CD4-positive, alpha-beta T cell treated with Interleukin-12 subunit alpha and Interleukin-12 subunit beta, for 1 hour (primary cell): ENCODE results near the gene PPP2R5C.

Source experiments
- DNase-seq: peaks from one replicate; pipeline ENCODE4 v3.0.0-alpha.2; 2020

PPP2R5C gene

DNA sequence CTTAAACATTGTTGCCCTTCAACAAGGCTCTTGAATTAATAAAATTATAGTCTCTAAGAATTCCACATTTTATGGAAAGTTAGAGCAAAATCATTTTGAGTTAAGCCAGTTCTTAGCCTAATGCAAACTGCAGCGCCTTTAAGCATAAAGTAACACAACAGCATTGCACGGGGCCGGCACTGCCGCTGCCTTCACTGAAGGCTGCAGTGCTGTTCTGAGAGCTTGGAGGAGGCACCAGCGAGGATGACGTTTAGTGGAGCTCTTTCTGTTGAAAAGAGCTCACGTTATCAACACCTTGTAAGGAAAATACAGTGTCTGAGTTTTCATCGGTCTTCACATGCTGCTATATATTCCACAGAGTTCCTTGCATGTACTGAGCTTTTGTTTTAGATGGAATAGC is 164.6 kb downstream of the PPP2R5C start:
- no peak for DNase-seq

DNA sequence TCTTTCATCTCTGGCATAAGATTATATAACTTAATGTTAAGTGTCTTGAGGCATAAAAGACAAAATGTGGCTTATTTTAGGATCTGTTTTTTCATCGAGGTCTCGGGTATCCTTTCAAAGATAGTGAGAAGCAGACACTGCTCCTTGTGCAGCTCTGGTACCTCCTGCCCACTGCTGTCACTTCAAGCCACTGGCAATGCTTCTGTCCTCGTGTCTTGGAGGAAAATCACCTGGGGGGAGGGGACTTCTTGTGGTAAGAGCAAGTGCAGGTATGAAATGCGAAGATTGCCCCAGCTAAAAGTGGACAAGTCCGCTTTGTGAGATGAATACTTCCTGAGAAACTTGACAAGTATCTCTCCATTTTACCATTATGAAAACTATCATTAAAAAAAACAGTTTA is 165.1 kb downstream of the PPP2R5C start:
- DNase-seq, result no peak

DNA sequence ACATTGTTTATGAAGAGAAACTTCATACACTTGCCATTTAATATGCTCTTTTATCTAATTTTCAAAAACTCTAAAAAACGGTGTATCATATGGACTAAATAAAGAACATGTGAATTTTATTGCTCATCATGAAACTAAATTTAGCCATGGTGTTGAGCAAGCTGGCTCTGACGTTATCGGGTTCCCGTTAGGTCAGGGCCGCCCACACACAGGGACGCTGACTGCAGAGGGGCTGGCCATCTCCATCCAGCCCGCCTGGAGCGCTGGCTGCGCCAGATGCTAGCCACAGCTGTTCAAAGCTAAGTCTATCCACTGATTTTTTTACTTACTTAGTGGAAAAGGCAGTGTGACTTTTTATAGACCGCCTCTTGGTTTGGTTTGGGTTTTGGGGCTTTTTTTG is 166.3 kb downstream of the PPP2R5C start:
- DNase-seq, result no peak

DNA sequence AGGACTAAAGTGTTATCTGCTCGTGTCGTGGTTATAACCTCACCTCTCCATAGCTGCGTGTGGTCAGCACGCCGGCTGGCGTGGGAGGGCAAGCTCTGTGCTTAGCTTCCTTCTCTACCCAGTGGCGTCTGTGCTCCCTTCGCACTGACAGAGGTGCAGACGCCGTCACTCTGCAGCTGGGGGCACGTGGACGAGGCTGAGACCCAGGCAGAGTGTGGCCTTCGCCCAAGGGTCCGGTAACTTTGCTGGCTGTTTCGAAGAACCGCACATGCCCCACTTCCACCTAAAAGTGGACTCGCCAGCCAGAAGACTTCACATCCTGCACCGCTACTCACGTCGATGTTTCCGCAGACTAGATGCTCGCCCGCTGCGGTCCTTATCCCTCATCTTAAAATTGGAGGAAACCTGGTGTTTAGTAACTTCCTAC is 166.9 kb downstream of the PPP2R5C start:
- DNase-seq, result no peak

DNA sequence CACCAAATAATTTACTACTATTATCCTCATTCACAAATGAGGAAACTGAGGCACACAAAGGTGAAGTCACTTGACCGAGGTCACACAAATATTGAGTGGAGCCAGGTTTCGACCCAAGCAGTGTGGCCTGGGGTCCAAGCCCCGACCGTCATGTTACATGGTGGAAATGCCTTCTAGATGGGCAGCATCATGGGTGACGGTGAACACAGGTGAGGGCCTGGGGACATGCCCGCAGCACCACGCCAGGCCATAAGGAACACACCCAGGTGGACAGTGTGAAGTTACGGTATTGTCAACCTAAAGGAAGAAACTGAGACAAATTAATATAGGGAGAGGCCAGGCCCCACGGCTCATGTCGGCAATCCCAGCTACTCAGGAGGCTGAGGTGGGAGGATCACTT is 167.6 kb downstream of the PPP2R5C start:
- no peak for DNase-seq

DNA sequence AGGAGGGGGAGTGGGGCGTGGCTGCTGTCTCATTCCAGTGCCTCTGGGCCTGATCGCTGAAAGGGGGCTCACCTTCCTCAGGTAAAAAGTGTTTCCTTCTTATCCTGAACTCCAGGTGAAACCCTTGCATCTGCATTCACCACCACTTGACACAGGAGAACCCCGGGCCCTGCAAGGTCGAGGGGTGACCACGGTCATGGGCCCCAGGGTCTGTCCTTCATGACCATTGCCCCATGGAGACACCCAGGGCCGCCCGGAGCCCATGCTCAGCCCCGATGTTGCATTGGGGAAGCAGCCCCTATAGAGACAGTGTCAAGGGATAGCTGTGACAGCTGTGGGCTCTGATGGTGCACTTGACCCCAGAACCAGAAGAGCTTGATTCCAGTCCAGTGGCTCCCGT is 168.4 kb downstream of the PPP2R5C start:
- DNase-seq, result no peak

DNA sequence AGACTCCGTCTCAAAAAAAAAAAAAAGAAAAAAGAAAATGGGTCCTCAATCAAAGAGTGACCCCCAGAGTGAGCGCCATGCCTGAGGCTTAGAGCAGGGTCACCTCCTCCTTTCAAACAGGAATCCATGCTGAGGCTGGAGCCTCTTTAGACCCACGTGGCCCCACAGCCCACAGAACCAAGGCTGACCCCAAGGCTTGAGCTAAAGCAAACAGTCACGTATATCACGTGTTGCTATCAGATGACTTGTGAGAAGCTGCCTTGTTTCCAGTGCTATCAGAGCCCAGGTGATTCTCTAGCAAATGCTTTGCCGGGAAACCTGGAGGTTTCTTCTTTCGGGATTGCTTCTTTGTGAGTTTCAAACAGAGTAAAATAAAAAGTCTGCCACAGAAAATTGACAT is 171.2 kb downstream of the PPP2R5C start:
- no peak for DNase-seq

DNA sequence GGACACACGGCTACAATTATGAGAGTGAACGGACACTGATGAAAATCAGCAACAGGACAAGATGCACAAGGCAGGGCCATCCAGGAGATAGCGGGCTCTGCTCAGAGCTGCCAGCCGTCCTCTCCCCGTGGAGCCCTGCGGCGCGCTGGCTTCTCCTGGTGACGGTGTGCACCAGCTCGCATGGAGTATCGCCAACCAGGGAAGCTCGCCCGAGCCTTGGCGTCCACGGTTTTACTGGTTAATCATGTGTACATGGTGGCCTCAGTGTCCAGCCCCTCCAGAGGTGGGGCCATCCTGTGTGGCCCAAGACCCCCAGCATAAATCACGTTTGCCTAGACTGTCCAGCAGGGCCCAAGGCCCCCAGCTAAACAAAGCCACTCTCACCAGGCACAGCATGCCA is 171.7 kb downstream of the PPP2R5C start:
- no peak for DNase-seq

DNA sequence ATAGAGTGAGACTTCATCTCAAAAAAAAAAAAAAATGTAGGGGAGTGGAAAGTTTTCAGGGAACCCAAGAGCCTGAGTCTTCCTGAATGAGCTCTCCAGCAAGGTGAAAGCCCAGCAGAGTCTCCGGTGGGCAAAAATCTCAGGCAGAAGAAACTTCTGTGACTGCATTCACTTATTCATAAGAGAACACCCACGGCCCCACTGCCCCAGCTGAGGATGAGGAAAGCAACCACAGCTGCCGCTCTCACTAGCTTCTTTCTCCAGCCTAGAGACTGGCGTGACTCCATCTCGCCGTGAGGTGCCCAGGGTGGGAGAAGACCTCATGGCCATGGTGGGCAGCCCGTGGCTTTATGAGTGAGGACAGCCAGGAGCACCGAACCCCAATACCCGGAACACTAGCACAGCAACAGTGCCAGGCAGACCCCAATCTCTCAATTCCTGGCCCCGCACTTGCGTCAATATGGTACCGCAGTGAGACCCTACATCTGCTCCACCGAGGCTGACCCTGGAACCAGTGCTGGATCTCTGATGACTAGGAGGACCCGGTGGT is 173.2 kb downstream of the PPP2R5C start:
- no peak for DNase-seq

DNA sequence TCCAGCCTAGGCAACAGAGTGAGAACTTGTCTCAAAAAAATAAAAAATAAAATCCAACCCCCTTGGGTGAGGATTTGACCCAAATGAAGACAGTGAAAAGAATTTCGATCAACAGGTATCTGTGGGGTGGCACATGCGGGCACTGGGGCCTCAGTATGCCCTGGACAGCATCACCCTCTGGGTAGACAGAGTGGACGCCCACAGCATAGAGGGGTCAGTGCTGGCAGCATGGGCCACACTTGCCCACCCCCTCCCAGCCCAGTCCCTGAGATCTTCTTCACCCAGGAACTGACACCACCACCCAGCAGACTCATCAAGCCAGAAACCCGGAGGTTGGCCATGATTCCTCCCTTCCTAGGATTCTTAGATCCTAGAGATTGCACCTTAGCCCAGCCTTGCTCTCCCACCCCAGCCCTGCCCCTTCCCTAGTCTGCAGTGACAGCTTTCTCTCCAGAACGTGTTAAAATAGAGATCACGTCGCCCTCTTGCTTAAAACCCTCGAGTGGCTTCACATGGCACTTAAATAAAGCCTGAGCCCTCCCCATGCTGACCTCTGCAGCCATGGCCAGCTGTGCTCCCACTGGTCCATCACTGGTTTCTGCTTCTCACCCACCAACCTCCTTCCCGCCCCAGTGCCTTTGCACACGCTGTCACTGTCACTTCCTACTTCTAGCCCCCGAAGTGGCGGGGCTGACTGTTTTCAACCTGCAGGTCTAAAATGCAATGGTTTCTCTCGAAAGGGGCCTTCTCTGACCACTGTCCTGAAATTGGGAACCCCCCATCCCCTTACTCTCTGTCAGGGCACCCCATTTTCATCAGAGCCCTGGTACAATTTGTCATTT is 176.6 kb downstream of the PPP2R5C start:
- DNase-seq, result no peak

DNA sequence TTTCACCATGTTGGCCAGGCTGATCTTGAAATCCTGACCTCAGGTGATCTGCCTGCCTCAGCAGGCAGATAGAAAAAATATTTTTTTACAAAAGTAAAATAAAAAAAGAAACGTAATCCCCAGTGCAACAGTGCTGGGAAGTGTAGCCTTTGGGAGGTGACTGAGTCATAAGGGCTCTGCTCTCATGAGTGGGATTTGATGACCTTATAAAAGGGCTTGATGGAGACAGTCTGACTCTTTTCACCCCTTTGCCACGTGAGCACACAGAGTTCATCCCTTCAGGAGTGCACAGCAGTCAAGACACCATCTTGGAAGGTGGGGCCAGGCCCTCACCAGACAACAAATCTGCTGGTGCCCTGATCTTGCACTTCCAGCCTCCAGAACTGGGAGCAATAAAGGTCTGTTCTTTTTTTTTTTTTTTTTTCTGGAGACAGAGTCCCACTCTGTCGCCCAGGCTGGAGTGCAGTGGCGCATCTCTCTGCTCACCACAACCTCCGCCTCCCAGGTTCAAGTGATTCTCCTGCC is 178.2 kb downstream of the PPP2R5C start:
- DNase-seq, result no peak

DNA sequence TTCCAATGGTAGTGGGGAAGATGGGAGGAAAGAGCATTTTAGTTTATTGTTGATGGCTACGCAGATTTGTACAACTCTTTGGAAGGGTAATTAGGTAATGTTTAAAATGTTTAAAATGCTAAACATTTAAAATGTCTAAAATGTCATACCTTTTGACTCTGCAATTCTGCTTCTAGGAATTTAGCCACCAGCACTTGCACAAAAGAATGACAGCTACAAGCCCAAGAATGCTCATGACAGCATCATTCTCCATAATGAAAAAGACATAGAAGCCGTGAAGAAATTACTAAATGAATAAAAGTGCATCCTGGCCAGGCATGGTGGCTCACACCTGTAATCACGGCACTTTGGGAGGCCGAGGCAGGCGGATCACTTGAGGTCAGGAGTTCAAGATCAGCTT is 182.9 kb downstream of the PPP2R5C start:
- DNase-seq, result no peak

DNA sequence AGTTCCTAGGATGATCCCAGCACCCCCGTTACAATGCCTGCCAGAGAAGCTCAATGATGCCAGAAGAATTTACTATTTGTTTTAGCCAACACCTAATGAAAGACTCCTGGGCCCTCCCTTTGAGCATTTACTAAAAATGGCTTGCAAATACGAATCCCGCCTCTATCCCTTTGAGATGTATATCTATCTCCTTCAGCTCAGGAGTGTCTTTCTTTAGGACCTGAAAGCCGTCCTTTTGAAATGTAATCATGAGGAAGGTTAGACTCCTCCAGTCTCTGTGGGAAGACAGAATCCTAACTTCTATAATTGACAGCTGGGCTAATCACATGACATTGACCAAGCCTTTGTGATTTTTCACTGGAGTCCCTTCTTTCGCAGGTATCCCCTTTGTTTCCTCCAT is 183.7 kb downstream of the PPP2R5C start:
- no peak for DNase-seq

DNA sequence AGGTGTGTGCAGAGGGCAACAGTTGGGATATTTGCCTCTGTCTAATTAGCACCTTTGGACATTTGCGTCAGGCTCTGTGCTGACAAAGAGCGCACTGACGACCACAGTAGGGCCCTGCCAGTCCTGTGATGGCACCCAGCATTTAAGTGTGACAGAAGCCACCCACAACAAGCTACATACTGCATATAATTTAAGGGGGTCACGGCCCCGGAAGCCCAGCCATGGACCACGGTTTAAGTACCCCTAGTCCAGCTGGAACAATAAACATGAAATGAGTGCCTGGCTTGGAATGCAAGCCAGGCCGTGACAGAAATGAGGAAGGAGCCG is 186.0 kb downstream of the PPP2R5C start:
- DNase-seq, result peak; percentile 30

DNA sequence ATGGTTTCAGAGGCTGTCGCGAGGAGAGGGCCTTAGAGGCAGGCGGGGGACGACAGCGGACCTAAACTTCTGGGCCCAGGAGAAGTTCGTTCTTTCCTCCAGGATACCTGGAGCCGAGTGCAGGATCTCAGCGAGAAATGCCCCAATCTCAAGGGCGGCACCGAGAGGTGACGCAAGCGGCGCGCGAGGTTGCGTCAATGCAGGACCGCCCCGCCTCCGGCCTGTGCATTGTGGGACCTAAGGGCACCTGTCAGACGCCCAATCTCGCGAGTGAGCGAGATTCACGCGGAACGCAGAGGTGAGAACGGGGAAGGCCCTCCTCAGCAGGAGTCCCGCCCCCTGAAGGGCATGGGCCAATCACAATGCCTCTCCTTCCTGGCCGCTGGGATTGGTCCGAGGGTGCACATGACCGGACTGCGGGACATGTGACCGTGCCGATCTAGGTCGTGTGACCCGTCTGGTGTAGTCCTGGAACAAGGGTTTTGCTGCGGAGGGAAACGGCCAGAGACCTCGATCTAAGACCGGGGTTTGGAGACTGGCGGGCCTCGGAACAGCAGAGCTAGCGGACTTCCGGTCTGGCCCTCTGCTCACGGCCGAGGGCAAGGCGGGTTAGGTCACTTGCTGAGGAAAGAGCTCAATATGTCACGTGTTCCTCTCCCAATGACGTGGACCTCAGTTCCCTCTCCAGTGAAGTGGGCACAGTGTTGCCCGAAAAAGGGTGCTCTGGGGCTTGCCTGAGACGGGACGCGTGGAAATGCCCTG is 186.6 kb downstream of the PPP2R5C start:
- peak; percentile 100 for DNase-seq

DNA sequence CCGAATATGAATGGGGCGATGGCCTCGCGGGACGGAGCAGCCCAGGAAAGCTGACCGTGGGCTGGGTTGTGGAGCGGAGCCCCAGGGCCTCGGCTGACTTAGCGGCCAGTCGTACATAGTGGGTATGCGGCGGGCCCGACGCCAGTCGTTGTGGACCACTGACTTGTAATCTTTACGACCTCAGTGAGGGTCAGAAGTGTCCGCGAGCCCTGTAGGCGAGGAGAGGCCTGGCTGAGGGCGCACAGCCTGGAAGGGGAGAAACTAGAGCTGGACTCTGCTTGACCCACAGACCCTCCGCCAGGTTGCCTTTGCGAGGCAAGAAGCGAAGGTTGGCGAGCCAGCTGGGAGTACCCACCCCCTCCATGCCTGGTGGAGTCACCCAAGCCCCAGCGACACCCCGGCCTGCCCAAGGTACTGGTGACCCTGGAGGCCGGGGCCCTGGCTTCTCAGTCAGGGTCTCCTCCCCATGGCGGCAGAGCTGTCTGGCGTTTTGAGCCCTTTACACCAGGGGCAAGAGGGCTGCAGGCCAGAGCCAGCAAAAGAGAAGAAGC is 187.2 kb downstream of the PPP2R5C start:
- no peak for DNase-seq

DNA sequence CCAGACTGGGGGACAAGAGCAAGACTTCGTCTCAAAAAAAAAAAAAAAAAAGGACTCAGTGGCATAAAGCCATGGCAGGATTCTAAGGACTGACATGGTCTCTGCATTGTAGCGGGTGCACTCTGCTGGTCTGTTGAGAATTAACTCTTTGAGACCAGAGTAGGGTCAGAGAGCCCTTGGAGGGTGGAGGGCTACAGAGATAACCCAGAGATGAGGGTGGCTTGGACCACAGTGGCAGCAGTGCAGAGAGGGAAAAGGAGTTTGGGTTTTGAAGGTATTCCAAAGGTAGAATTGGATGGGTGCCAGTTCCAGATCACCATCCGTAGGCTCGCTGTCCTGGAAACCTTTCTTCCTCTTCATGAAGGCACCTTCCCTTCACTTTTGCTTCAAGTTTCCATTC is 188.6 kb downstream of the PPP2R5C start:
- no peak for DNase-seq

DNA sequence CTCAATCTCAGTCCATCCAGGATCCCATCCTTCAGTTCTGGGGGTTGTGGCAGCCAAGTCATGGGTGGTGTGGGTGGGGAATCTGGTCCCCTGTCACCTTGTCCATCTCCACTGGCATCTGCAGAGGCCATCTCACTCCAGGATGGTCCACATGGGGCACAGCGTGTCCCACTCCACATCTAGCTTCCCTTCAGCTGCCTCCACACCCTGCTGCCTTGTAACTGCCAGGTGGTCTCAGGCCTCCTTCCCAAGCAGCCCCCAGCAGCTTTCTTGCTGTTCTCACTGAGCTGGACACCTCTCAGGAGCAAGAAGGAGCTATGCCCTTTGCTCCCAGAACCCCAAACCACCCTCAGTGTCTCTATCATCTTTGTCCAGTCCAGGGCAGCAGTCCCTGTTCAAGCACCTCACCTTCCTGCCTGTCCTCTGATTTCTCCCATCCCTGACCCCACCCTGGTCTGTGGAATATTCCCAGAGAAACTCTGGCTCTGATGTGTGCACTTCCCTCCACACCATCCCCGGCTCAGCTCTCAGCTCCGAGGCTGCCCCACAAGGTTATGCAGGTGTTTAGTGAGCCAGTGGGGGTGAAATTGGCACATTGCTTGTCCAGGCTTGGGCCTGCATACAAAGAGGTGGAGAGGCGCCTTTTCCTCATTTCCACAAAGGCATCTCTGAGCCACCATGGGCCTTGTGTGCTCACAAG is 189.2 kb downstream of the PPP2R5C start:
- no peak for DNase-seq

DNA sequence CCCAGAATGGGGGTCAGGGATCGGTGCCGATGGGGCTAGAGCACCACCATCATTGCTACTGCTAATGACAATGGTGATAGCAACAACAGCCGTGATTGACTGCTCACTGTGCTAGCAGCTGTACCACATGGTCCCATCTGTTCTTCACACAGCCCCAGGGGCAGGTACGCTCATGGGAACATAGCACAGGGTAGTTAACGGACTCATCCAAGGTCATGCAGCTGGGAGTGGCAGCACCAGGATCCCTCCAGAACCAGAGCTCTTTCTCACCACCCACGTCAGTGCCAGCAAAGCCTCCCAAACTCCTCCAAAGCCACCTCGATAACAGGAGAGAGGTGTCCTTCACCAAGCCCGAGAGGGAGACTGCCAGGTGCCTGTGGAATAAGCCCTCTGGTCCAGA is 191.6 kb downstream of the PPP2R5C start:
- DNase-seq, result no peak

DNA sequence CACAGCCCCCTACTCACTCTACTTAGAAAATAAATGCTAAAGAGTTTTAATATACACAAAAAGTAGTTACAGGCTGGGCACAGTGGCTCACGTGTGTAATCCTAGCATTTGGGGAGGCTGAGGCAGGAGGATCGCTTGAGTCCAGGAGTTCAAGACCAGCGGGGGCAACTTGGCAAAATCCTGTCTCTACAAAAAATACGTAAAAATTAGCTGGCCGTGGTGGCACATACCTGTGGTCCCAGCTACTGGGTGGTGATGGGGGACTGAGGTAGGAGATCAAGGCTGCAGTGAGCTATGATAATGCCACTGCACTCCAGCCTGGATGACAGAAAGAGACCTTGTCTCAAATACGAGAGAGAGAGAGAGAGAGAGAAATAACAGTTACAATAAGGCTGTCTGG is 193.0 kb downstream of the PPP2R5C start:
- no peak for DNase-seq

DNA sequence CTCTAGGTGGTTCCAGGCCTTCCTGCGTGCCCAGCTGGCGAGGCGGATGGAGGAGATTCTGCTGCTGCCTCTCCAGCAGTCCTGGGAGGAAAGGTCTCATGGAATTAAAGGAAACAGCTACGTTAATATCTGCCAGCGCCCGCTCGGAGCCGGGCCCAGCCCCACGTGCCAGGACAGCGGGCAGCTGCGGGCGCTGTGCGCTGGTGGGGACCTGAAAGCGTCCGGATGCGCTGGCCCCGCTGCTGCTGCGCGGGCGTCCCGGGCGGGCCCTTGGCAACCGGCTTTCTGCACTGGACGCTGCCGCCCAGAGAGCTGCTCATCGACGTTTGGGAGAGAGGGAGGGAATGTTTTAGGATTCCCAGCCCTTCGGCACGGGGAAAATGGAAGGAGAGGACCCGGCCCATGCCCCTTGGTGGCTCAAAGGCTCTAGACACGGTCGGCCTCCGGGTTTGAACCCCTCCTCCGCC is 194.2 kb downstream of the PPP2R5C start:
- DNase-seq, result no peak

DNA sequence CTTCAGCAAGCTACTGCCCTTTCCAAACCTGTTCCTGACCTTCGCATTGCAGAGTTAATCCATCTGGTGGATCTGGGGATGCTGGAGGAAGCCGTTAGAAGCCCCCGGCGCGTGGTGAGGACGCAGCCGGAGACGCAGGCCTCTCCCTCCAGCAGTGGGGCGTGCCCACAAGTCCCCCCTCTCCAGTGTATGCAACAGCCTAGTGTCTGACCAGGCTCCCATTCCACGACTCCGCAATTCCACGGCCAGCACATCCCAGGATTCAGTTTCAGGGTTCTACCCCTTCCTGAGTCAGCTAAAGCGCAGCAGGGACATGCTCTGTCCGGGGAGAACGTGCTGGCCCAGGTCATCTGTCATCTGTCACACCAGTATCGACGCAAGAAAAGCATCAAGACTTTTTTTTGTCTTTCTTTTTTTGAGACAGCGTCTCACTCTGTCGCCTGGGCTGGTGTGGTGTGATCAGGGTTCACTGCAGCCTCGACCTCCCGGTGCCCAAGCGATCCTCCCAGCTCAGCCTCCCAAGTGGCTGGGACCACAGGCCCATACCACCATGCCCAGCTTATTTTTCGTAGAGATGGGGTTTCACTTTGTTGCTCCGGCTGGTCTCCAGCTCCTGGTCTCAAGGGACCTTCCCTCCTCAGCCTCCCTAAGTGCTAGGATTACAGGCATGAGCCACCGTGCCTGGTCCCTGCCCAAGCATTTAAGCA is 194.8 kb downstream of the PPP2R5C start:
- DNase-seq, result no peak
